ENCODE measurements around the gene HK3.

The HK3 gene

DNA sequence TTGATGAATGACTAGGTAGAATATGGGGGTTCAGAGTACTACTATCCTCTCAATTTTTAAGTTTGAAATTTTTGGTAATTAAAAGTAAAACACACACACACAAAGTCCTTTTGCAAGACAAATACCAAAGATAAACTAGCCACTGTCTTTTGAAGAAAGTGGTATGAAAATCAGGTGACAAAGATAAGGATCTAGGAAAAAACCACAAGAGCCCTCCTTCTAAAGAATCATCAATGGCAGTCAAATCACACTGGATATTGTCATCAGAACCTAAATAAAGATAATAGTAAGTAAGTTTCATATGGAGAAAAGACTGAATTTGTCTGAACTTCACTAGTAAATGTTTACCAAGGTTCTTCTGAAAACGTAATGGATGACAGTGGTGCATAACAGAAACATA lies 30.5 kb upstream of the HK3 start:
- DNase-seq, result no peak
- H3K4me3 ChIP-seq (ENCODE audit: low read length), result no peak overlapping the region
- no peaks in the 10 kb centered on the region for H3K4me1 ChIP-seq (ENCODE audit: low read length)
- peaks cover 5% of the 10 kb centered on the region; the same call in 1 of the 2 replicates for H3K79me2 ChIP-seq (ENCODE audit: low read length)
- H2AFZ ChIP-seq (ENCODE audit: low read length), result no peak overlapping the region
- no peak for TF ChIP-seq EZH2 (optimal IDR thresholded peaks at IDR 0.05; ENCODE audit: low read depth, low read length)
- no peak for TF ChIP-seq EZH2phosphoT487 (IDR thresholded peaks at IDR 0.05; ENCODE audit: low read length)
- TF ChIP-seq, protein P1, sequence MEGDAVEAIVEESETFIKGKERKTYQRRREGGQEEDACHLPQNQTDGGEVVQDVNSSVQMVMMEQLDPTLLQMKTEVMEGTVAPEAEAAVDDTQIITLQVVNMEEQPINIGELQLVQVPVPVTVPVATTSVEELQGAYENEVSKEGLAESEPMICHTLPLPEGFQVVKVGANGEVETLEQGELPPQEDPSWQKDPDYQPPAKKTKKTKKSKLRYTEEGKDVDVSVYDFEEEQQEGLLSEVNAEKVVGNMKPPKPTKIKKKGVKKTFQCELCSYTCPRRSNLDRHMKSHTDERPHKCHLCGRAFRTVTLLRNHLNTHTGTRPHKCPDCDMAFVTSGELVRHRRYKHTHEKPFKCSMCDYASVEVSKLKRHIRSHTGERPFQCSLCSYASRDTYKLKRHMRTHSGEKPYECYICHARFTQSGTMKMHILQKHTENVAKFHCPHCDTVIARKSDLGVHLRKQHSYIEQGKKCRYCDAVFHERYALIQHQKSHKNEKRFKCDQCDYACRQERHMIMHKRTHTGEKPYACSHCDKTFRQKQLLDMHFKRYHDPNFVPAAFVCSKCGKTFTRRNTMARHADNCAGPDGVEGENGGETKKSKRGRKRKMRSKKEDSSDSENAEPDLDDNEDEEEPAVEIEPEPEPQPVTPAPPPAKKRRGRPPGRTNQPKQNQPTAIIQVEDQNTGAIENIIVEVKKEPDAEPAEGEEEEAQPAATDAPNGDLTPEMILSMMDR (IDR thresholded peaks at IDR 0.05; ENCODE audit: low read length), result no peak
- H3K9me2 ChIP-seq (replicated peaks; ENCODE audit: insufficient read depth, low read length), result no peaks in the 10 kb centered on the region
- peaks cover 4% of the 10 kb centered on the region; the same call in 1 of the 2 replicates for H3K36me3 ChIP-seq (replicated peaks; ENCODE audit: insufficient read depth, low read length)
- H3F3A ChIP-seq (ENCODE audit: insufficient read depth, low read length), result no peaks in the 10 kb centered on the region
- no peak overlapping the region for H3K9ac ChIP-seq (ENCODE audit: low read length)
- H3K27me3 ChIP-seq (replicated peaks; ENCODE audit: insufficient read depth, low read length), result no peaks in the 10 kb centered on the region
- no peaks in the 10 kb centered on the region for H4K20me1 ChIP-seq (ENCODE audit: insufficient read depth, low read length)
- no peak overlapping the region for H3K27ac ChIP-seq (ENCODE audit: low read length)
- H3K4me2 ChIP-seq (ENCODE audit: low read depth, low read length), result no peak overlapping the region
- no peaks in the 10 kb centered on the region for H3K9me3 ChIP-seq (replicated peaks; ENCODE audit: insufficient read depth, low read length)

- Histone ChIP-seq H3F3A (ENCODE audit: insufficient read depth, low read length) (no peaks in the 10 kb centered on the region), H4K20me1 (ENCODE audit: insufficient read depth, low read length) (no peaks in the 10 kb centered on the region), H3K4me1 (ENCODE audit: low read length) (no peaks in the 10 kb centered on the region), H3K79me2 (ENCODE audit: low read length) (peaks cover 5% of the 10 kb centered on the region; the same call in 1 of the 2 replicates), H3K9me3 (replicated peaks; ENCODE audit: insufficient read depth, low read length) (no peaks in the 10 kb centered on the region), H3K9ac (ENCODE audit: low read length) (no peak overlapping the region), H3K4me3 (ENCODE audit: low read length) (no peak overlapping the region), H3K36me3 (replicated peaks; ENCODE audit: insufficient read depth, low read length) (peaks cover 4% of the 10 kb centered on the region), H3K9me2 (replicated peaks; ENCODE audit: insufficient read depth, low read length) (no peaks in the 10 kb centered on the region), H3K27me3 (replicated peaks; ENCODE audit: insufficient read depth, low read length) (no peaks in the 10 kb centered on the region), H3K4me2 (ENCODE audit: low read depth, low read length) (no peak overlapping the region), H3K27ac (ENCODE audit: low read length) (no peak overlapping the region), H2AFZ (ENCODE audit: low read length) (no peak overlapping the region)
- no peak for DNase-seq
- no peak for TF ChIP-seq EZH2 (optimal IDR thresholded peaks at IDR 0.05; ENCODE audit: low read depth, low read length)
- TF ChIP-seq, protein P1 (IDR thresholded peaks at IDR 0.05; ENCODE audit: low read length), result no peak
- TF ChIP-seq EZH2phosphoT487 (IDR thresholded peaks at IDR 0.05; ENCODE audit: low read length), result no peak
Measured at GRCh38 chr5:176927562-176927961, 28.4 kb upstream of the HK3 start.

DNA sequence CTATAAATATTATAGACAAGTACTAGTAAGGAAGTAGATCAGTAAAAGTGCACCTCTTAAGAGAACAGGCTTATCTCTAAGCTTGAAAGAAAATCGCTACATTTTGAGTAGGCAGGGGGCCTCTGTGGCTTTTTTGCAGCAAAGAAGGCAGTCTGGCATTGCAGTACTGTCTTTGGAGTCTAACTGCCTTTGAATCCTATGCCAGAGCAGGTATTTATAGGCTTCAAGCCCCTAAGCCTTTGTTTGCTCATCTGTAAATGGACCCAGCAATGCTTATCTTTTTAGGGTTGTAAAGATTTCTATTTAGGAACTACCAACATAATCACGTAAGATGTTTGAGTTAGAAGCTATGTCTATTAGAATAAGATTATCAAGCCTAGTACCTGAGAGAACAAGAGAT lies 23.7 kb upstream of the HK3 start:
- TF ChIP-seq EZH2 (optimal IDR thresholded peaks at IDR 0.05; ENCODE audit: low read depth, low read length), result no peak
- no peak for TF ChIP-seq EZH2phosphoT487 (IDR thresholded peaks at IDR 0.05; ENCODE audit: low read length)
- TF ChIP-seq, protein P1 (IDR thresholded peaks at IDR 0.05; ENCODE audit: low read length), result no peak
- H3K27me3 ChIP-seq (replicated peaks; ENCODE audit: insufficient read depth, low read length), result no peaks in the 10 kb centered on the region
- H4K20me1 ChIP-seq (ENCODE audit: insufficient read depth, low read length), result no peaks in the 10 kb centered on the region

More for the DNA sequence above, 23.7 kb upstream of the HK3 start:
- H3K79me2 ChIP-seq (ENCODE audit: low read length), result peaks cover 10% of the 10 kb centered on the region
- H3K4me3 ChIP-seq (ENCODE audit: low read length), result no peak overlapping the region
- H3K4me1 ChIP-seq (ENCODE audit: low read length), result peaks cover 4% of the 10 kb centered on the region; the same call in 1 of the 2 replicates
- no peak for DNase-seq
- H3K36me3 ChIP-seq (replicated peaks; ENCODE audit: insufficient read depth, low read length), result no peaks in the 10 kb centered on the region; the same call in none of the 2 replicates
- H3F3A ChIP-seq (ENCODE audit: insufficient read depth, low read length), result no peaks in the 10 kb centered on the region
- H3K4me2 ChIP-seq (ENCODE audit: low read depth, low read length), result no peak overlapping the region
- H3K9ac ChIP-seq (ENCODE audit: low read length), result no peak overlapping the region
- H3K9me2 ChIP-seq (replicated peaks; ENCODE audit: insufficient read depth, low read length), result no peaks in the 10 kb centered on the region
- H3K27ac ChIP-seq (ENCODE audit: low read length), result no peak overlapping the region
- no peak overlapping the region for H2AFZ ChIP-seq (ENCODE audit: low read length)
- no peaks in the 10 kb centered on the region for H3K9me3 ChIP-seq (replicated peaks; ENCODE audit: insufficient read depth, low read length)

All from MM.1S (cell line).